PC-9 (cell line): ENCODE results near the gene MAP2K4. TPM values are rescaled to one million over a fixed set of nuclear protein-coding genes. Genes with fewer than 3 reads are reported as not detected.

Source experiments
- BruUV-seq: library from RNA; stranded (reverse); fragments of 400-500 nt; replicated peaks from 2 replicates; lab custom pipeline; 2021; lab: Mats Ljungman, UMichigan
- CTCF ChIA-PET: fragments of 300-600 bp; sonication (Branson Sonifier 250); formaldehyde crosslinking; loops from one replicate; lab custom pipeline; 2022; ENCODE audit warnings: antibody characterized with exemption; lab: Charles Lee
- POLR2A ChIA-PET: fragments of 300-600 bp; sonication (Branson Sonifier 250); formaldehyde crosslinking; loops from one replicate; lab custom pipeline; 2022; ENCODE audit warnings: antibody characterized with exemption; ENCODE audit not compliant: unreplicated experiment; lab: Charles Lee
- DNase-seq, 2 experiments: peaks; one replicate each; pipeline versions ENCODE4 v3.0.0 to v3.0.0-alpha.2; 2015 to 2022; ENCODE audit warnings: mixed read lengths in 1 of 2
- H2AFZ ChIP-seq: fragments of 200-600 bp; sonication (generic); 2 replicates; pipeline ENCODE4 v1.8.1; 2017; ENCODE audit warnings: antibody characterized with exemption
- H3F3A ChIP-seq: fragments of 200-600 bp; sonication (generic); 2 replicates; pipeline ENCODE4 v1.8.1; 2017; ENCODE audit warnings: antibody characterized with exemption, mild to moderate bottlenecking, low read depth; ENCODE audit not compliant: insufficient read depth
- H3K27ac ChIP-seq: fragments of 200-600 bp; sonication (generic); 2 replicates; pipeline ENCODE4 v1.6.1; 2016; ENCODE audit warnings: mixed run types
- H3K27me3 ChIP-seq: fragments of 200-600 bp; sonication (generic); 2 replicates; pipeline ENCODE4 v1.6.1; 2016; ENCODE audit warnings: low read depth, mixed run types; ENCODE audit not compliant: insufficient read depth
- H3K36me3 ChIP-seq: fragments of 200-600 bp; sonication (generic); 2 replicates; pipeline ENCODE4 v1.6.1; 2016; ENCODE audit warnings: low read depth, mixed run types
- H3K4me1 ChIP-seq: fragments of 200-600 bp; sonication (generic); replicated peaks from 2 replicates; pipeline ENCODE4 v1.6.1; 2016; ENCODE audit warnings: mixed run types; ENCODE audit not compliant: insufficient read depth
- H3K4me2 ChIP-seq: fragments of 200-600 bp; sonication (generic); 2 replicates; pipeline ENCODE4 v1.6.1; 2017; ENCODE audit warnings: mixed run types
- H3K4me3 ChIP-seq: fragments of 200-600 bp; sonication (generic); 2 replicates; pipeline ENCODE4 v1.6.1; 2016; ENCODE audit warnings: mixed run types
- H3K79me2 ChIP-seq: fragments of 200-600 bp; sonication (generic); 2 replicates; pipeline ENCODE4 v1.6.1; 2017; ENCODE audit warnings: low read depth, mixed run types
- H3K9me2 ChIP-seq: fragments of 200-600 bp; sonication (generic); 2 replicates; pipeline ENCODE4 v1.8.1; 2017; ENCODE audit warnings: mild to moderate bottlenecking; ENCODE audit not compliant: insufficient read depth
- H3K9me3 ChIP-seq: fragments of 200-600 bp; sonication (generic); 2 replicates; pipeline ENCODE4 v1.8.1; 2016; ENCODE audit warnings: low read depth; ENCODE audit not compliant: insufficient read depth
- H4K20me1 ChIP-seq: fragments of 200-600 bp; sonication (generic); 2 replicates; pipeline ENCODE4 v1.8.1; 2017; ENCODE audit not compliant: insufficient read depth
- CTCF ChIP-seq: fragments of 200-600 bp; sonication (generic); conservative IDR thresholded peaks from 2 replicates; pipeline ENCODE4 v1.6.1; 2017; ENCODE audit warnings: mixed run types, antibody characterized with exemption, mild to moderate bottlenecking, moderate library complexity
- EZH2 ChIP-seq: fragments of 200-600 bp; sonication (generic); IDR thresholded peaks from 2 replicates; pipeline ENCODE4 v1.8.0; 2017; ENCODE audit warnings: antibody characterized with exemption, low read depth
- intact Hi-C: fragments of 100-400 bp; cut with micrococcal nuclease; formaldehyde crosslinking; loops from one replicate; pipeline ENCODE4 v1.10.0; 2022; ENCODE audit not compliant: unreplicated experiment
- total RNA-seq: library from RNA; stranded (reverse); gene quantifications from 2 replicates; pipeline ENCODE4 v1.2.3, GENCODE V29; 2021

Gene MAP2K4
- total RNA-seq, 1 experiment from 2014 or later: 44.3 TPM

- H2AFZ ChIP-seq: no peak overlapping the region
- H3K4me3 ChIP-seq: no peak overlapping the region
- H3K36me3 ChIP-seq: no peaks in the 10 kb centered on the region
- no peaks in the 10 kb centered on the region for H3K27me3 ChIP-seq
- no peak for DNase-seq
- no peak overlapping the region for H3K4me2 ChIP-seq
- no peaks in the 10 kb centered on the region for H3F3A ChIP-seq
- POLR2A ChIA-PET: interaction anchor here (0.5 to 0.6 kb wide), 2 partner anchors 16 to 22 kb away, joined by 5 to 14 read pairs; no protein-coding TSS in a partner anchor
- H4K20me1 ChIP-seq: no peaks in the 10 kb centered on the region
- no peak overlapping the region for H3K27ac ChIP-seq
- BruUV-seq: no TSS peak
- TF ChIP-seq CTCF: no peak
- TF ChIP-seq EZH2: no peak
- CTCF ChIA-PET: no interaction called here
- H3K9me2 ChIP-seq: no peaks in the 10 kb centered on the region
- H3K79me2 ChIP-seq: no peaks in the 10 kb centered on the region
- no peaks in the 10 kb centered on the region for H3K9me3 ChIP-seq
- H3K4me1 ChIP-seq: no peaks in the 10 kb centered on the region; the same call in 1 of the 2 replicates
- intact Hi-C loops: no loop called here
Measured at GRCh38 chr17:11999696-12000095, 21.0 kb upstream of the MAP2K4 start.

GRCh38 chr17:12007466-12007865 is 13.2 kb upstream of the MAP2K4 start:
- Histone ChIP-seq H3K4me1 (no peaks in the 10 kb centered on the region), H3K4me3 (no peak overlapping the region), H3K27me3 (no peaks in the 10 kb centered on the region), H3K9me3 (no peaks in the 10 kb centered on the region), H3F3A (no peaks in the 10 kb centered on the region), H3K4me2 (no peak overlapping the region), H3K79me2 (no peaks in the 10 kb centered on the region), H3K36me3 (no peaks in the 10 kb centered on the region), H2AFZ (no peak overlapping the region), H3K9me2 (no peaks in the 10 kb centered on the region), H3K27ac (no peak overlapping the region), H4K20me1 (no peaks in the 10 kb centered on the region)
- CTCF ChIA-PET: no interaction called here
- BruUV-seq: no TSS peak
- TF ChIP-seq EZH2 (no peak), CTCF (no peak)
- POLR2A ChIA-PET: interaction anchor here (1.1 kb wide), 1 partner anchor 10 kb away, joined by 5 read pairs; the partner anchor contains the start of gene ZNF18
- intact Hi-C loops: no loop called here
- DNase-seq: no peak

GRCh38 chr17:12021623-12022140 is 1.0 kb downstream of the MAP2K4 start:
- Histone ChIP-seq H3K9me3 (peaks cover 3% of the 10 kb centered on the region; the same call in 1 of the 2 replicates), H3K4me3 (peak overlapping the region; percentile 64), H3K4me1 (peaks cover 49% of the 10 kb centered on the region), H3K36me3 (no peaks in the 10 kb centered on the region; the same call in 1 of the 2 replicates), H3F3A (peaks cover 11% of the 10 kb centered on the region), H2AFZ (no peak overlapping the region), H3K27me3 (0 out of 2 replicates have a peak, but pooled peaks cover 2% of the 10 kb centered on the region), H3K9me2 (no peaks in the 10 kb centered on the region), H3K79me2 (peaks cover 52% of the 10 kb centered on the region), H4K20me1 (no peaks in the 10 kb centered on the region; the same call in 1 of the 2 replicates), H3K27ac (no peak overlapping the region; the same call in 1 of the 2 replicates), H3K4me2 (peak overlapping the region; percentile 89)
- intact Hi-C loops: loop anchor here (2.0 kb wide), 1 partner anchor 53 kb away; no protein-coding TSS in a partner anchor
- ChIA-PET POLR2A (interaction anchor here (0.6 kb wide), 3 partner anchors 22 to 131 kb away, joined by 3 to 14 read pairs (median 5); no protein-coding TSS in a partner anchor), CTCF (interaction anchor here (0.6 to 0.7 kb wide), 2 partner anchors 88 to 925 kb away, joined by 9 to 10 read pairs; no protein-coding TSS in a partner anchor)
- DNase-seq: no peak
- TSS peak; percentile 35 for BruUV-seq
- TF ChIP-seq EZH2 (no peak), CTCF (no peak)
